ENCODE measurements around the gene PRTN3.

GRCh38 chr19:812049-812746, 28.6 kb upstream of the PRTN3 start:
- TF ChIP-seq CTCF (optimal IDR thresholded peaks at IDR 0.05 in 1 of 3, IDR thresholded peaks at IDR 0.05 in 1 of 3, conservative IDR thresholded peaks at IDR 0.05 in 1 of 3; ENCODE audit: extremely low read depth in 1 of 3, insufficient read depth in 2 of 3, low read length in 3 of 3), result no peak
- TF ChIP-seq EZH2 (IDR thresholded peaks at IDR 0.05; ENCODE audit: low read length), result no peak
